Heart left ventricle (tissue), 13 donors: Measurements from ENCODE around the gene VSTM2A.

Experiments
- POLR2A ChIP-seq, 2 donors: fragments of 450-650 bp; IDR thresholded peaks; one replicate each; pipeline ENCODE4 v1.6.1; 2017; ENCODE audit warnings: antibody characterized with exemption in 2 of 2, mild to moderate bottlenecking in 2 of 2, moderate library complexity in 2 of 2
- TF ChIP-seq, protein P1 (sequence below), 12 donors: fragments of 200-600 bp; sonication (generic) in 4 of 12; IDR thresholded peaks; one replicate each; pipeline versions ENCODE4 v1.5.0 to v1.8.0; 2018 to 2022; ENCODE audit warnings: antibody characterized with exemption in 12 of 12, mild to moderate bottlenecking in 5 of 12
- donor health status: ischemic (EF 13 %, LVEDD 7.1; RV severe dilation, severe dysfunction).
- donor health status: DM: no; HTN: yes; CAD: no.
- donor health status: DM: no; HTN: no; CAD: no.
- donor health status: ischemic (EF 25% LVEDD 6.9; RV normal size, moderate dysfunction).
- donor health status: ischemic (EF 25% LVEDD 5.7; RV mildly dilated, moderate dysfunction).
- donor health status: ischemic (EF 35%, LVEDD 5.7; RV mildly dilated, moderate dysfunction).
- donor health status: nonischemic (EF 11% LVEDD 7.7; RV severe dilation, severe dysfunction).
- donor health status: DM: yes; HTN: yes; CAD: no.
- donor health status: PGD.
- donor health status: ischemic (EF 29% LVEDD 5.4; RV normal size, mild dysfunction).
- donor health status: nonischemic (EF 23%, LVEDD 6.1; RV moderate dilation, normal function).

DNA sequence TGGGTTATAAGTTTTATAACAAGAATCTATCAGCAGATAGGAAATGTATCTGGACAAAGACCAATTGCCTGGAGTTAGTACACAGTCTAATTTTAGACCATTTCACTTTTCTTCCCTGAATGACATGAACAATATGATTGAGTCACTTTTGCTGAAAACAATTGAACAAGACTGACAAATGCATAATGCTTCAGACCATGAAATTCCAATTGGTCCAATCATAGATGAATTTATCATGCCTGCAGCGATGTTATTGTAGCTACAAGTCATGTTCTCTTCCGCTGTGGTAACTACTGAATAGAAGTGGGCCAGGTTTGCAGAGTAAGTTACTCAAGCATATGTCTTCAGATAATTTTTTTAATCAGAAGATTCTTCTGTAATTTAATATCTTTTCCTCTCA lies 73.4 kb downstream of the VSTM2A start:
- TF ChIP-seq, protein P1, sequence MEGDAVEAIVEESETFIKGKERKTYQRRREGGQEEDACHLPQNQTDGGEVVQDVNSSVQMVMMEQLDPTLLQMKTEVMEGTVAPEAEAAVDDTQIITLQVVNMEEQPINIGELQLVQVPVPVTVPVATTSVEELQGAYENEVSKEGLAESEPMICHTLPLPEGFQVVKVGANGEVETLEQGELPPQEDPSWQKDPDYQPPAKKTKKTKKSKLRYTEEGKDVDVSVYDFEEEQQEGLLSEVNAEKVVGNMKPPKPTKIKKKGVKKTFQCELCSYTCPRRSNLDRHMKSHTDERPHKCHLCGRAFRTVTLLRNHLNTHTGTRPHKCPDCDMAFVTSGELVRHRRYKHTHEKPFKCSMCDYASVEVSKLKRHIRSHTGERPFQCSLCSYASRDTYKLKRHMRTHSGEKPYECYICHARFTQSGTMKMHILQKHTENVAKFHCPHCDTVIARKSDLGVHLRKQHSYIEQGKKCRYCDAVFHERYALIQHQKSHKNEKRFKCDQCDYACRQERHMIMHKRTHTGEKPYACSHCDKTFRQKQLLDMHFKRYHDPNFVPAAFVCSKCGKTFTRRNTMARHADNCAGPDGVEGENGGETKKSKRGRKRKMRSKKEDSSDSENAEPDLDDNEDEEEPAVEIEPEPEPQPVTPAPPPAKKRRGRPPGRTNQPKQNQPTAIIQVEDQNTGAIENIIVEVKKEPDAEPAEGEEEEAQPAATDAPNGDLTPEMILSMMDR (IDR thresholded peaks at IDR 0.05): no peak
- TF ChIP-seq POLR2A (IDR thresholded peaks at IDR 0.05): no peak
